Measurements from ENCODE around the gene MOCOS. TPM values are rescaled to one million over a fixed set of nuclear protein-coding genes. Genes with fewer than 3 reads are reported as not detected.

The MOCOS gene
- total and polyA plus RNA-seq, 2 of the 8 experiments (the other 6 are each of a cell fraction or from before 2014, with no cell fraction given): 4.7 to 5.8 TPM

DNA sequence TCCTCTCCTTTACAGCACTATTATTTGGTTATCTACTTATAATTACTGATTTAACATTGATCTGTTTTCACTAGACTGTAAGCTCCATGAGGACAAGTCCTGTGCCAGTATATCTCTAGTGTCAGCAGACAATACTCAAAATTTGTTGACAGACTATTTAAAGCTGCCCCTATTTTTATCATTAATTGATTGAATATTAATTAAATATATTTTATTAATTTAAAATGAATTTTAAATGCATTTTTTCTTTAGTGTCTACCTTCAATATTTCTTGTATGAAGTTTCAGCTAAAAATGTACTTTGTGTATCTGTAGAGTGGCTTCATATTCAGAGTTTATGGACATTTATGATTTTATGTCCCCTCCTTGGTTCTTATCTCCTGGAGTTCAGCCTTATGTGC is 83.9 kb downstream of the MOCOS start:
- Histone ChIP-seq H3K23me2 (ENCODE audit: low read depth, low read length) (no peaks in the 10 kb centered on the region), H3K27me3 (replicated peaks in 1 of 4; ENCODE audit: control insufficient read depth in 3 of 4, extremely low read depth in 1 of 4, insufficient read depth in 3 of 4, low read length in 3 of 4) (no peaks in the 10 kb centered on the region), H2AFZ (ENCODE audit: low read length) (no peak overlapping the region), H2BK5ac (ENCODE audit: low read depth, low read length) (no peak overlapping the region), H3K79me2 (ENCODE audit: control insufficient read depth in 1 of 2, insufficient read depth in 2 of 2, low read length in 2 of 2) (no peaks in the 10 kb centered on the region), H2AK5ac (ENCODE audit: low read depth, low read length) (no peak overlapping the region), H3K36me3 (ENCODE audit: control insufficient read depth in 2 of 4, insufficient read depth in 4 of 4, low read length in 3 of 4) (no peaks in the 10 kb centered on the region; a peak in 1 of 8 replicates), H3K4me3 (ENCODE audit: extremely low read depth in 1 of 4, insufficient read depth in 2 of 4, low read depth in 3 of 4, low read length in 4 of 4) (no peak overlapping the region), H2BK120ac (replicated peaks; ENCODE audit: low read depth, low read length) (no peak overlapping the region), H4K5ac (ENCODE audit: insufficient read length, low read depth, low read length) (no peak overlapping the region), H3K9me3 (ENCODE audit: insufficient read depth in 2 of 2, low read depth in 1 of 2, low read length in 1 of 2) (no peaks in the 10 kb centered on the region), H3K27ac (ENCODE audit: low read depth, low read length) (no peak overlapping the region), H3K4me1 (replicated peaks in 1 of 4; ENCODE audit: control insufficient read depth in 3 of 4, insufficient read depth in 4 of 4, low read length in 3 of 4) (no peaks in the 10 kb centered on the region; a peak in 1 of 7 replicates), H4K20me1 (replicated peaks in 1 of 2; ENCODE audit: control insufficient read depth in 1 of 2, insufficient read depth in 2 of 2, low read length in 2 of 2) (no peaks in the 10 kb centered on the region), H3K79me1 (ENCODE audit: low read depth, low read length) (no peaks in the 10 kb centered on the region), H3K4ac (replicated peaks; ENCODE audit: insufficient read length, low read depth, low read length) (no peak overlapping the region), H2BK15ac (ENCODE audit: low read length) (no peak overlapping the region), H2BK12ac (ENCODE audit: low read depth, low read length) (no peak overlapping the region), H3K18ac (ENCODE audit: extremely low read depth, low read length) (no peak overlapping the region), H3K9ac (replicated peaks in 1 of 4; ENCODE audit: extremely low read depth in 1 of 4, low read depth in 3 of 4, low read length in 3 of 4) (no peak overlapping the region), H3K56ac (replicated peaks; ENCODE audit: insufficient read length, low read depth, low read length) (no peak overlapping the region), H3K14ac (ENCODE audit: insufficient read length) (no peak overlapping the region), H4K91ac (replicated peaks; ENCODE audit: insufficient read length, low read length) (no peak overlapping the region), H4K8ac (ENCODE audit: extremely low read depth, insufficient read depth, low read length) (no peak overlapping the region), H3K4me2 (ENCODE audit: insufficient read depth in 1 of 2, low read depth in 2 of 2, low read length in 2 of 2) (no peak overlapping the region), H3K23ac (ENCODE audit: insufficient read length) (no peak overlapping the region), H2BK20ac (ENCODE audit: low read length) (no peak overlapping the region)
- ChIA-PET CTCF (ENCODE audit: partially characterized antibody) (interaction anchor here (0.6 to 1.7 kb wide), 2 partner anchors 56 to 74 kb away, joined by 3 to 4 read pairs; no protein-coding TSS in a partner anchor), POLR2A (ENCODE audit: partially characterized antibody) (interaction anchor here (0.6 kb wide), 1 partner anchor 90 kb away, joined by 3 read pairs; no protein-coding TSS in a partner anchor)
- FAIRE-seq (no peak), DNase-seq (ENCODE audit: low read depth in 1 of 2, low spot score in 2 of 2) (no peak)
- TF ChIP-seq KDM5A (IDR thresholded peaks at IDR 0.05; ENCODE audit: low read length) (no peak), SIRT6 (IDR thresholded peaks at IDR 0.05; ENCODE audit: low read length) (no peak), CBX5 (IDR thresholded peaks at IDR 0.05; ENCODE audit: low read depth, low read length) (no peak), GTF2F1 (IDR thresholded peaks at IDR 0.05; ENCODE audit: borderline replicate concordance, low read depth, low read length) (no peak), RXRA (IDR thresholded peaks at IDR 0.05; ENCODE audit: insufficient read depth, low read depth, low read length) (no peak), SP2 (IDR thresholded peaks at IDR 0.05; ENCODE audit: low read length) (no peak), JUN (IDR thresholded peaks at IDR 0.05; ENCODE audit: low read depth, low read length) (no peak), YY1 (IDR thresholded peaks at IDR 0.05; ENCODE audit: low read depth, low read length) (no peak), ZNF274 (IDR thresholded peaks at IDR 0.05; ENCODE audit: borderline replicate concordance, extremely low read depth, low read length) (no peak), PHF8 (conservative IDR thresholded peaks at IDR 0.05; ENCODE audit: low read depth, low read length) (no peak), MAFK (IDR thresholded peaks at IDR 0.05; ENCODE audit: low read depth, low read length) (no peak), HDAC6 (IDR thresholded peaks at IDR 0.05; ENCODE audit: low read depth, low read length) (no peak), CEBPB (IDR thresholded peaks at IDR 0.05; ENCODE audit: low read depth, low read length) (no peak)
- TF ChIP-seq, protein P1, sequence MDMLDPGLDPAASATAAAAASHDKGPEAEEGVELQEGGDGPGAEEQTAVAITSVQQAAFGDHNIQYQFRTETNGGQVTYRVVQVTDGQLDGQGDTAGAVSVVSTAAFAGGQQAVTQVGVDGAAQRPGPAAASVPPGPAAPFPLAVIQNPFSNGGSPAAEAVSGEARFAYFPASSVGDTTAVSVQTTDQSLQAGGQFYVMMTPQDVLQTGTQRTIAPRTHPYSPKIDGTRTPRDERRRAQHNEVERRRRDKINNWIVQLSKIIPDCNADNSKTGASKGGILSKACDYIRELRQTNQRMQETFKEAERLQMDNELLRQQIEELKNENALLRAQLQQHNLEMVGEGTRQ (IDR thresholded peaks at IDR 0.05; ENCODE audit: low read length): no peak

All from H1 (cell line).